ENCODE data around the gene DEFB116.

- TF ChIP-seq REST (IDR thresholded peaks at IDR 0.05), result no peak
- TF ChIP-seq CTCF (IDR thresholded peaks at IDR 0.05; ENCODE audit: low read depth, low read length, missing input control), result no peak
- TF ChIP-seq ZBTB33 (IDR thresholded peaks at IDR 0.05), result no peak
- no peak for TF ChIP-seq RAD21 (IDR thresholded peaks at IDR 0.05)
- TF ChIP-seq MAX (IDR thresholded peaks at IDR 0.05), result no peak
- no peak for TF ChIP-seq EGR1 (IDR thresholded peaks at IDR 0.05; ENCODE audit: low read depth in 2 of 2)
- no peak for TF ChIP-seq JUND (IDR thresholded peaks at IDR 0.05)
- TF ChIP-seq SP1 (IDR thresholded peaks at IDR 0.05), result no peak
- TF ChIP-seq GABPA (IDR thresholded peaks at IDR 0.05 in 1 of 2, conservative IDR thresholded peaks at IDR 0.05 in 1 of 2), result no peak
- TF ChIP-seq YY1 (IDR thresholded peaks at IDR 0.05), result no peak
- no peak for TF ChIP-seq HNF4A (conservative IDR thresholded peaks at IDR 0.05)
- TF ChIP-seq FOXA1 (IDR thresholded peaks at IDR 0.05), result no peak
- TF ChIP-seq RXRA (IDR thresholded peaks at IDR 0.05), result no peak
These were observed 51.0 kb downstream of the DEFB116 start, which contains the start of gene DEFB115 for GRCh38 chr20:31257364-31257763.

Measured in liver (tissue), 3 donors.